T1000 (cell line): ENCODE results near the gene LIN37.
"Not testable (repeated sequence)": the region's sequence is repeated elsewhere in the genome, so short reads cannot be mapped to it uniquely, and the experiment has no call there.

ENCODE experiments used
- DNase-seq: peaks from one replicate; lab custom pipeline; 2025; ENCODE audit warnings: mixed read lengths; lab: John Stamatoyannopoulos, UW

Gene LIN37

DNA sequence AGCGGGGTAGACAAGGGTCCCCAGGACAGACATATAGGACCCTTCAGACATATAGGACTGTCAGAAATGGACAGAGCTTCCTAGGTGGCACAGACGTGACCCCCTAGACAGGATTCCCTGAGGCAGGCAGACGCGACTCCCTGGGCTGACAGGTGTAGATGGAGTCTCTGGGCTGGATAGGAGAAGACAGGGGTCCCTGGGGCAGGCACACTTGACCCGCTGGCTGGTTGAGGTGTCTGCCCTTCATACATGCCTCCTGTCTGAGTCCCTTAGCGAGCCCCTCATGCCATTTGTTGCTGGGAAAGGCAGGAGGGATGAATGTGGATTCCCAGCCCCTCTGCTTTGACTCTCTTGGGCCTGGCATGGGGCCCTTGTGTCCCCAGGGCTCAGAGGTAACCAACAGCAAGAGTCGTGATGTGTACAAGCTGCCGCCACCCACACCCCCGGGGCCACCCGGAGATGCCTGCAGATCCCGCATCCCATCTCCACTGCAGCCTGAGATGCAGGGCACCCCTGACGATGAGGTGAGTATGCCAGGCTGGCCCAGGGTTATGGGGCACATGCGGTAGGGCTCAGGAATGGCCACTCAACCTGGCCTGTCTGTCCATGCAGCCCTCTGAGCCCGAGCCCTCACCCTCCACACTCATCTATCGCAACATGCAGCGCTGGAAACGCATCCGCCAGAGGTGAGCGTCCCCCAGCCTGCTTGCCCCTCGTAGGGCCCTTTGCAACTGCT lies 5.4 kb downstream of the LIN37 start:
- no peak for DNase-seq

GRCh38 chr19:35754370-35755130 lies 6.2 kb downstream of the LIN37 start:
- no peak for DNase-seq

DNA sequence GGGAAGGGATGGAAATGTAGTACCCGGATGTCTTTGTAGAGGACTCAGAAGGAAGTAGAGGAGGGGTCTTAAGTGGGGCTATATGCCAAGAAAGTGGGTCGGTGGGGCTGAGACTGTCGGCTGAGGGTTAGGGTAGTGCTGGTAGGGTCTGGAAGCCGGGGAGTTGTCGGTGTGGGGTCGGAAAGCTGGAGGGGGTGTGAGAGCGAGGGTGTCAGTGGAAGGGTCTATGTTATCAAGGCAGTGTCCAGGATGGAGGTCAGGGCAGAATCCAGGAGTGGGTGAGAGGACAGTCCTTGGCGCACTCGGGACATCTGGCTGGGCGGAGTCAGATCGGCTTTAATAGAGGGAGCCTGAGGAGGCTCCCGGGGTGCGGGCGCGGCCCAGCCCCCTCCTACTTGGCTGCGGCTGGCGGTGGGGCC lies 6.8 kb downstream of the LIN37 start:
- DNase-seq, result no peak

DNA sequence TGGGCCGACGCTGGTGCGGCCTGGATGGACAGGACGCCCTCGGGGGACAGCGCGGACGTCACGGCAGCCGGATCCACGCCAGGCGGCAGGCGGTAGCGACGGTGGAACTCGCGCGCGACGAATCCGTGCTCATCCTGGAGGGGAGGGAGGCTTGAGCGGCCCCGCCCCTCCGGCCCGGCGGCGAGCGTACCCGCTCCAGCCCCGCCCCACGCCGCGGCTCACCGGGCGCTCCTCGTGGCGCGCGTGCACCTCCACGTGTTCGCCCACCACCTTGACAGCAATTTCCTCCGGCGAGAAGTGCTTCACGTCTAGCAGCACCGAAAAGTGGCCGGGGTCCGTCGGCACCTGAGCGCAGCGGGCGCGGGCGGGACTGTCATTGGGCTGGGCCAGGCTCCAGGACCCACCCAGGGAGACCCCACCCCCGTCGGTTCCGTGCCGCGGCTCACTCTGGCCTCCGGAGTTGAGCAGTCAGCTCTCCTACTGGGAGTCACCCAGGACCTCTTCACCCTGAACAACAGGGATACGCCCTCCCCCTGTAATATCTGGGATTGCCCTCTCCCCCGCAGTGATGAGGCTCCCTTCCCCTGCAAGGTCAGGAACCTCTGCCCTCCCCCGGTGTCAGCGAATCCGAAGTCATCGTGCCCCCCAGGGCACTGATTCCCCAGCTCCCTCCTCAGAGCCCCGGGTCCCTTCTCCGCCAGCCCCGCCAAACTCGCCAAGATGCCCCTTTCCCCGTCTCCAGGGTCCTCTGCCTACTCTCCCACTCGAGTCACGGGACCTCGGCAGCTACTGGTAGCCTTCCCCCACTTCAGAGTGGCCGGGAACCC lies 7.4 kb downstream of the LIN37 start:
- no peak for DNase-seq

- no peak for DNase-seq
Measured at GRCh38 chr19:35756377-35757230, 8.2 kb downstream of the LIN37 start, which contains the start of gene HSPB6. TSS of gene HSPB6 (minus strand) at chr19:35757029. CDS start at chr19:35757008, 21 bp downstream.

- DNase-seq, result peak; percentile 79
Measured at GRCh38 chr19:35757231-35757748, 8.9 kb downstream of the LIN37 start.

DNA sequence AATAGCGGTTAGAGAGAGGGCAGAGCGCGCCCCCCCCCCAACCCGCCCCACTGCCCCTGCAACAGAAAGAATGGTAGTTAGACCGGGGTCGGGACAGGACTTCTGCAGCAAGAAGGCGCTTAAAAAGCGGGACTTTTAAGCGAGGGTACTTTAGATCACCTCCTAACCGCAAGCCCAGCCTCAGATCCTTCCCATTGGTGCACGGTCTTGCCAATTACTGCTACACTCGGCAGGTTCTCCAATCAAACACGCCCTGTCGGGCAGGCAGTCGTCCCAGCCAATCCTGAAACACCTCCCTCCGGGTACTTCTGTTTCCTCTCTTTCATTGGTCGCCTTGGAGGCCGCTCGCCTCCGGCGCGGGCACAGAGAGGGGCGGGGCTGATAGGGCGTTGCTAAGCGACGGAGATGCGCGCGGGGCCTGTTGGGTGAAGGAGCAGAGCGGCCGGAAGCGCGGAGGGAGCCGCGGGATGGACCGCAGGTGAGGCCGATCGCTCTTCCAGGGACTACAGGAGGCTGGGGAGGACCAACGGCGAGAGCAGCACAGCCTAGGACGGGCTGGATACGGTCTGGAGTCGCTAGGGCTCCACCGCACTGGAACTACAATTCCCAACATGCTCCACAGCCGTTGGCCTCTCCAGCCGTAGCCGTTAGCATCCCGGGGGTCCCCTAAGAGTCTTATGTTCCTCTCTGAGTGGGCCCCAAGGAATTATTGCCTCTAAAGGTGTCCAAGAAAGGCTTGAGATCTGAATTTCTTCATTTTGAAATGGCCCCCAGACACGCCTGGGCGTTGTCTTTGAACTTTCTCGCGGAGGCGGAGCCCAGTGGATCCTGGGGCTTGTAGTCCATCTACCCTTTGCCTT lies 9.6 kb downstream of the LIN37 start, which contains the start of gene PROSER3:
TSS of gene PROSER3 (plus strand) at position 428 of the 860 bp plus-strand sequence. CDS start at position 468, 40 bp downstream.
- DNase-seq, result peak; percentile 98

GRCh38 chr19:35759697-35760096 lies 11.3 kb downstream of the LIN37 start:
- no peak for DNase-seq

- no peak for DNase-seq
Measured at GRCh38 chr19:35760711-35761349, 12.5 kb downstream of the LIN37 start.

- DNase-seq, result no peak
Measured at GRCh38 chr19:35764432-35765315, 16.3 kb downstream of the LIN37 start.

DNA sequence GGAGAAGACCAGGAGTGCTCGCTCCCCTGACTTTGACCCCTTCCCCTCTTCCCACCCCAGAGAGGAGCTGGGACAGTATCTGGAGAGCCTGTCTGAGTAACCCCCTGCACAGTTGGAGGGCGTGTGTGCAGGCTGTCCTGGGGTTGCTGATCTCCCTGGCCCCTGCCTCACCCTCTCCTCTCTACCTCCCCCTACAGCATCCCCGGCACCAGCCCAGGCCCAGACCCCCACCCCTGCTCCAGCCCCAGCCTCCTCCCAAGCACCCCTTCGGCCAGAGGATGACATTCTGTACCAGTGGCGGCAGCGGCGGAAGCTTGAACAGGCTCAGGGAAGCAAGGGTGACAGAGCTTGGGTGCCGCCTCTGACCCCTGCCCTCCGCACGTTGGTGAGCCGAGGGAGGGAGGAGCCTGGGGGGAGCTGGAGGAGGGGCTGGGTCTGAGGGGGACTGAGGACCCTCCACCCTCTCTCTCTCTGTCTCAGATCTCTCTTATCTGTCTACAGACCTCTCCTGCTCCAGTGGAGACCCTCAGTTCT lies 18.3 kb downstream of the LIN37 start:
- DNase-seq, result no peak

DNA sequence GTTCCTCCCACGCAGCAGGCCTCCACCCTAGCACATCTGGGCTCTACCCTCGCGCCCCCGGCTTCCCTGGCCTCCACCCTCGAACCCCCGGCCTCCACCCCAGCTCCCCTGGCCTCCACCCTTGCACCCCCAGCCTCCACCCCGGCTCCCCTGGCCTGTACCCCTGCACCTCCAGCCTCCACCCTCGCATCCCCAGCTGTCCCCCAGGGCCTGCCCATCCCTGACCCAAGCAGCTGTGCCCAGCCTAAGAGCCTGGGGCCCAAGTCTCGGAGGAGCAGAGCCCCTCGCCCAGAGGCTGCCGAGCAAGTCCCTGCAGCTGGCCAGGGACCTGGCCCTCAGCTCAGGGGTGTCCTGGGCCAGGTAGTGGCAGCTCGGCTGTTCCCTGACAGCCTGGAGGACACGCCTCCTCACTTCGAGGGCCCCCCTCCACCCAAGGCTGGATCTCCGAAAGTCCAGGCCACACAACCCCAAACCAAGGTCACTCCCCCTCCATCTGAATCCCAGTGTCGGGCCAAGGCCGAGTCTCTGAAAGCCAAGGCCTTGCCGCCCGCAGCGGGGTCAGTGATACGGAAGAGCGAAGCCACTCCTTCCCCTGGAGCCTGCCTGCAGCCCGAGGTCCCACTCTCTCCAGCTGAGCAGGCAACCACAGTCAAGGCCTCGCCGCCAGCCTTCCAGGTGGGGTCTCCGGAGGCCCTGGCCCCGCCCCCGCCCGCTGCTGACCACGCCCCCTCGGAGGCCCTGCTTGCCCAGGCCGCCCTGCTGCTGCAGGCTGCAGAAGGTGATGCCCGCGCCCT lies 19.1 kb downstream of the LIN37 start:
- no peak for DNase-seq

- DNase-seq, result no peak
Measured at GRCh38 chr19:35768082-35768421, 19.7 kb downstream of the LIN37 start.

DNA sequence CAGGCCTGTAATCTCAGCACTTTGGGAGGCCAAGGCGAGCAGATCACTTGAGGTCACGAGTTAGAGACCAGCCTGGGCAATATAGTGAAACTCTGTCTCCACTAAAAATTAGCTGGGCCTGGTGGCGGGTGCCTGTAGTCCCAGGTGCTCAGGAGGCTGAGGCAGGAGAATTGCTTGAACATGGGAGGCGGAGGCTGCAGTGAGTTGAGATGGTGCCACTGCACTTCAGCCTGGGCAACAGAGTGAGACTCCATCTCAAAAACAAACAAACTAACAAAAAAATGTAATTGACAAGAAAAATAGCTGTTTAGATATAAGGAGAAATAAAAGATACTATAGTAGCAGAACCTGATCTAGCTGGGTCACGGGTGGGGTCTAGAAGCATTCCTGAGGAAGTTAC lies 24.0 kb downstream of the LIN37 start:
- not testable (repeated sequence) for DNase-seq

- no peak for DNase-seq
Measured at GRCh38 chr19:35773020-35773806, 24.8 kb downstream of the LIN37 start.

GRCh38 chr19:35774274-35775045 lies 26.1 kb downstream of the LIN37 start:
- no peak for DNase-seq
